GF-D8 (cell line): ENCODE measurements around the gene BANF2.

Experiments used
- DNase-seq: peaks from one replicate; lab custom pipeline; 2025; lab: John Stamatoyannopoulos, UW

Gene BANF2

DNA sequence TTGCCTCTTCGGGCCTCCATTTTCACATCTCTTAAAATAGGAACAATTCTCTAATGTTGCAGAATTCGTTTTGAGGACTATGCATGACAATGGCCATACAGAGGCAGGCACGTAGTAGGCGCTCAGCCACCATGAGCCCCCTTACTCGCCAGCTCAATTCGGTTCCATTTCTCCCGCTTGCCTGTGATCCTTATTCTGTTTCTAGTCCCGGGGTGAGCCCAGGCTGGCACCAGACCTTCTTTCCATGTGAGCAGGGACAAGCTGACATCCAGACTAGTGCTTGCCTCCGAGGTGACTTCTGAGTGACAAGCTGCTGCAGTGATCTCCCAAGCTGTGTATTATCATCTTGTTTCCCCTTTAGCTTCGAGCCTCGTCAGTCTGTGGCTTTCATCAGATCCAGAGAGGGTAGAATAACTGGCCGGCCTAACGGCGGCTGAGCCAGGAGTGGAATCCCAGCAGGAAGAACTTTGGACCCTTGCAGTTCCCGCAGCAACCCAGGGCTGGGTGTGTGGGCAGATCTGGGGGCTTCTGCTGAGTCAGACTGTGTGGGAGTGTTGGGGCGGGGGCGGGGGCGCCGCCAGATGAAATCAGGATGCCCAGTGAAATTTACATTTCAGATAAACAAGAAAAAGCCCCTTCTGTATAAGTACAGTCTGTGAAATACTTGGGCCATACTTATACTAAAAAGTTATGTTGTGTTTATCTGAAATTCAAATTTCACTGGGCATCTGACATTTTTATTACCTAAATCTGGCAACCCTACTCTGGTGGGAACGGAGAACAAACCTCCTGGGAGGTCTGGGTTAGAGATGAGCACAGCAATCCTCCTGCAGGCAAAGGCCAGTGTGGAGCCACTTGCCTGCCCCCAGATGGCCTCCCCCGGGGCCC lies 10.9 kb downstream of the BANF2 start:
- DNase-seq = no peak

GRCh38 chr20:17711267-17711627 lies 11.5 kb downstream of the BANF2 start:
- no peak for DNase-seq

DNA sequence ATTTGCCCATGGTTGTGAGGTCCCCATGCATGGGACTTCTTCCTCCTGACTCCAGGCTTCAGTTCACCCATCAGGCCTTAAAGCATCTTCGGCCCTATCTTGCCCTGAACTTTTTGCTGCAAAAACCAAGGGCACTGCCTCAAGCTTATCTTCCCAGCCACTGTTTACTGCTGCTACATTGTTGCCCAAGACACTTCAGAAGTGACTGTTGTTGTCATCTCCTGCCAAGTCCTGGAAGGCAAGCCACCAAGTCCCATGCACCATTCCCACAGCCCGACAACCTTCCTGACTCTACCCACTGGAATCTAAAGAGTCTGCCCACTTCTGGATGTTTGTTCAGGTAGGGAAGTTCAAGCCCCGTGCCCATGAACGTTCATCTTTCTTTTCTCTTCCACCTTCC lies 12.4 kb downstream of the BANF2 start:
- no peak for DNase-seq

- DNase-seq = no peak
These were observed 12.9 kb downstream of the BANF2 start for GRCh38 chr20:17712708-17713107.

- DNase-seq = no peak
These were observed 14.8 kb downstream of the BANF2 start for GRCh38 chr20:17714597-17714996.

GRCh38 chr20:17715075-17715474 lies 15.3 kb downstream of the BANF2 start:
- no peak for DNase-seq

DNA sequence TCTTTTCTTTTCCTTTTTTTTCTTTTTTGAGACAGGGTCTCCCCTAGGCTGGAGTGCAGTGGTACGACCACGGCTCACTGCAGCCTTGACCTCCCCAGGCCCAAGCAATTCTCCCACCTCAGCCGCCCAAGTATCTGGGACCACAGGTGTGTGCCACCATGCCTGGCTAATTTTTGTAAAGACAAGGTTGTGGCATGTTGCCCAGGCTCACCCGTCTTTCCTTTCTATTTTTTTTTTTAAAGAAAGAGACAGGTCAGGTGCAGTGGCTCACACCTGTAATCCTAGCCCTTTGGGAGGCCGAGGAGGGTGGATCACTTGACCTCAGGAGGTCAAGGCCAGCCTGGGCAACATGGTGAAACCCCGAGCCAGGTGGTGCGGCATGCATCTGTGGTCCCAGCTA lies 16.6 kb downstream of the BANF2 start:
- DNase-seq = no peak

GRCh38 chr20:17720755-17721154 lies 21.0 kb downstream of the BANF2 start:
- DNase-seq = no peak

GRCh38 chr20:17721802-17722486 lies 22.2 kb downstream of the BANF2 start:
- DNase-seq = no peak

- DNase-seq = no peak
These were observed 22.9 kb downstream of the BANF2 start for GRCh38 chr20:17722493-17723300.

- DNase-seq = no peak
These were observed 23.5 kb downstream of the BANF2 start for GRCh38 chr20:17723301-17723691.

GRCh38 chr20:17725094-17725835 lies 25.5 kb downstream of the BANF2 start:
- DNase-seq = no peak

DNA sequence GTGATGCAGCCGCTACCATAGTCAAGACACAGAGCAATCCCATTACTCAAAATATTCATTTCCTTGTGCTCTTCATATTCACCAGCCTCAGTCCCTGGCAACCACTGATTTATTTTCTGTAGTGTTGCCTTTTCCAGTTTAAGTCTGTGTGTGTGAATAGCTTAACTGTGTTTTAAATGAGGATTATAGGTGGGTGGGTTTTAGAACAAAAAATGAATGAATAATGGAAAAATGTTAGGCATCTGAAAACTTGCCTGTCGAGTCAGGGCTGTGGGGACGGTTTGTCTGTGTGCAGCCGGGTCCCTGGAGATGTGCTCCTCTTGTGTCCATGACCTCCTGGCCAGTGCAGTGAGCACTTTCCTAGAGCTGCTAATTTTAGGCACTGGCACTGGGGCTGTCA lies 27.1 kb downstream of the BANF2 start:
- DNase-seq = no peak

DNA sequence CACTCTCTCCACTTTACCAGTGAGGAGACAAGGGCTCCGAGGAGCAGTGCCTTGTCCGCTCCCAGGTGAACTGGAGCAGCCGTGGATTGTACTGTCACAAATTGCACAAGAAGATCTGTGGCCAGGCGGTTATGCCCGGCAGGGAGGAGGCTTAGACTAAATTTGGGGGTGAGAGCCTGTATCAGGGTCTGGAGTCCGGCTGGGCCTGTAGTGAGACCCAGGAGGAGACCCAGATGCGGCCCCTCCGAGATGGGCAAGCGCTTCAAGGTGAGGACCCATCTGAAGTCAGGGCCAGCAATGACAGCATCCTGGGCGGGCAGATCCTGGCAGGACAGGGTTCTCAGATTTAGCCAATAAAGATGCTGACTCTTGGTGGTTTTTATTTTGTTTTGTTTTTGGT lies 27.6 kb downstream of the BANF2 start:
- no peak for DNase-seq

GRCh38 chr20:17728074-17728473 lies 28.3 kb downstream of the BANF2 start:
- DNase-seq = no peak

GRCh38 chr20:17730071-17730470 lies 30.3 kb downstream of the BANF2 start:
- no peak for DNase-seq

DNA sequence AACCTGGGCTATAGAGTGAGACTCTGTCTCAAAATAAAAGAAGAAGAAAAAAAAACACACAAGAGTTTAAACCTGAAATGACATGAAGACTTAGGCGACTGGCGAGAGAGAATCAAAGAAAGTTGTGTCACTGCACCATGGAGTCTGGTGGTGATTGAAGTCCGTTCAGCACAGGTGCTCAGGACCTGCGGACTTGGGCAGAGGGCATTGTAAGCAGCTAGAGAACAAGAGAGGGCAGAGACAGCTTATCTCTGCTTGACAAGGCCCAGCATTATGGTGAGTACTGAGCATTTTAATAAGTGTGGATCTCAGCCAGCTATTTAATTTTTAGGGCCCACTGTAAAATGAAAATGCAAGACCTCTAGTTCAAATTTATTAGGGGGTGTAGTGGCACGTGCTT lies 31.5 kb downstream of the BANF2 start:
- no peak for DNase-seq

GRCh38 chr20:17732907-17733521 lies 33.2 kb downstream of the BANF2 start:
- DNase-seq = no peak

DNA sequence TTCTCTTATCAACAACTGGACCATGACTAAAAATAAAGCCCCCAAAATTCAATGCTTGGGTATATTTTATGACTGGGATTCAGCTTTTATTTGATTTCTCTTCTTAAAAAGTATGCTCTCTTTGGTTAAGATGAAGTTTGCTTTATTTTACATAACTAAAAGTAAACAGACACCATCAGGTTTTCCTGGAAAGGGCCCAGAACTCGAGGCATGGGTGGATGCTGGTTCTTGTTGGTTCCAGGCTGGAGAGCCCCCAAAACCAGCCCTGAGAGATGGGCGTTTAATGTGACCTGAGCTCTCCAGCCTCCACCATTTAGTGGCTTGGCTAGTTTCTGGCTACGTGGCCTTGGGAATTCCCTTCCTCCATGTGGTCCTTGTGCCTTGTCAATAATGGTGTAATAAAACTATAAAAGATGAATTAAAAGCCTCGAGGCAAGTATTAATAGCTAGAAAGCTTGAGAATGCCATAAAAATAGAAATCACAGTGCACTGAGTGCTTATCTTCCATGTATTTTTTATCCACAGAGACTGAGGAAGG lies 34.1 kb downstream of the BANF2 start:
- DNase-seq = no peak

- DNase-seq = no peak
These were observed 34.6 kb downstream of the BANF2 start for GRCh38 chr20:17734374-17734773.

- no peak for DNase-seq
These were observed 35.5 kb downstream of the BANF2 start for GRCh38 chr20:17735206-17735804.
